Suprapubic skin (tissue), 4 donors: ENCODE data around the gene CC2D2A.

Experiments
- CTCF ChIP-seq, 2 donors: fragments of 200-600 bp in 1 of 2; fragments of 450-650 bp in 1 of 2; sonication (generic) in 1 of 2; IDR thresholded peaks; one replicate each; pipeline ENCODE4 v1.5.1; 2016 to 2019; ENCODE audit warnings: antibody characterized with exemption in 2 of 2, mild to moderate bottlenecking in 1 of 2, moderate library complexity in 1 of 2
- EP300 ChIP-seq: sonication (generic); formaldehyde crosslinking; IDR thresholded peaks from one replicate; pipeline ENCODE4 v1.6.1; 2017; ENCODE audit warnings: antibody characterized with exemption
- POLR2A ChIP-seq, 2 donors: fragments of 450-650 bp; IDR thresholded peaks; one replicate each; pipeline ENCODE4 v1.6.1; 2017; ENCODE audit warnings: antibody characterized with exemption in 2 of 2, mild to moderate bottlenecking in 2 of 2, moderate library complexity in 2 of 2
- POLR2AphosphoS5 ChIP-seq, 3 donors: sonication (generic); formaldehyde crosslinking; IDR thresholded peaks; one replicate each; pipeline ENCODE4 v1.6.1; 2017; ENCODE audit warnings: antibody characterized with exemption in 3 of 3

GRCh38 chr4:15438939-15439524 lies 30.6 kb upstream of the CC2D2A start:
- TF ChIP-seq CTCF (IDR thresholded peaks at IDR 0.05), result no peak
- TF ChIP-seq POLR2A (IDR thresholded peaks at IDR 0.05), result no peak
- no peak for TF ChIP-seq POLR2AphosphoS5 (IDR thresholded peaks at IDR 0.05)
- no peak for TF ChIP-seq EP300
